ENCODE data around the gene ADARB1.
"Not testable (repeated sequence)": the region's sequence is repeated elsewhere in the genome, so short reads cannot be mapped to it uniquely, and the experiment has no call there.

Gene ADARB1

DNA sequence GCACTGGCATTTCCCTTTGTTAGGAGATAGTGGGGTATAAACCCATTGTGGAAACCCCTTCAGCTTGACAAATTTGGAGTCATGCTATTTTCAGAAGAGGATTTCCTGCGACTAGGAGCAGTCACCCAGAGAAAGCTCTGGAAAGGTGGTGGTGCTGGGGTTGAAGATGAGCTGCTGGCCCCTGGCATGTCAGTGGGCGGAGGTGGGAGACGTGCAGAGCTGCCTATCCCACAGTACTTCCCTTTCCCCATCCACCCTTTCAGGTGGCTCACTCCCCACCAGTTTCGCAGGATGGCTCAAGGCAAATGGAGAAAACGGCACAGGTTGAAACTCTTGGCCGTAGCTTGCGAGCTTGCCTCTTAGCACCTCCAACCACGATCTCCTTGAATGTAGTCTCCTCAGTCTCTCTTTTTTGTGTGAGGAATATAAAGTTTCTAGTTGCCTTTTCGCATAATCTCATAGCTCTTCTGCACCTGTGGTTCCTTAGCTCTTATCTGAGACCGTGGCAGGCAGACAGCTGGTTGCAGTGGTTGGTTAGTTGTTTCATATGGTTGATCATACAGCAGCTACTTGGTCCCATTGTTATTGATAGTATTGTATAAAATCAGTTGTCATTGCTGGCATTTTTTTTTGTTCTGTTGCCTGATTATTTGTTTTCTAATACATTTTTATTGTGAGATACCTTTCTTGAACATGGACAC is 48.2 kb downstream of the ADARB1 start:
- DNase-seq: no peak

DNA sequence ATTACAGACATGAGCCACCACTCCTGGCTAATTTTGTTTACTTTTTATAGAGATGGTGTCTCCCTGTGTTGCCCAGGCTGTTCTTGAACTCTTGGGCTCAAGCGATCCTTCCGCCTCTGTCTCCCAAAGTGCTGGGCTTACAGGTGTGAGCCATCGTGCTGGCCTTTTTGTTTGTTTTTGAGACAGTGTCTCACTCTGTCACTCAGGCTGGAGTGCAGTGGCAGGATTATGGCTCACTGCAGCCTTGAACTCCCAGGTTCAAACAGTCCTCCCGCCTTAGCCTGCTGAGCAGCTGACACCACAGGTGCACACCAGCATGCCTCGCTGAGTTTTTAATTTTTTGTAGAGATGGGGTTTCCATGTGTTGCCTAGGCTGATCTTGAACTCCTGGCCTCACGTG is 49.1 kb downstream of the ADARB1 start:
- no peak for DNase-seq

DNA sequence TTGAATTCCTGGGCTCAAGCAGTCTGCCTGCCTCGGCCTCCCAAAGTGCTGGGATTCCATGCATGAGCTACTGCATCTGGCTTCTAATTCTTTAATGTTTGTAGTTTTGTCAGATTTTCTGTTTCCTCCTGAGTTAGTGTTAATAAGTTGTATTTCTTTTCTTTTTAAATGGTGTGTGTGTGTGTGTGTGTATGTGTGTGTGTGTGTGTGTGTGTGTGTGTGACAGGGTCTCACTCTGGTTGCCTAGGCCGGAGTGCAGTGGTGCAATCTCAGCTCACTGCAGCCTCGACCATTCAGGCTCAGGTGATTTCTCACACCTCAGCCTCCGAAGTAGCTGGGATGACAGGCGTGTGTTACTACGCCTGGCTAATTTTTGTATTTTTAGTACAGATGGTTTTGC is 50.2 kb downstream of the ADARB1 start:
- DNase-seq: no peak

DNA sequence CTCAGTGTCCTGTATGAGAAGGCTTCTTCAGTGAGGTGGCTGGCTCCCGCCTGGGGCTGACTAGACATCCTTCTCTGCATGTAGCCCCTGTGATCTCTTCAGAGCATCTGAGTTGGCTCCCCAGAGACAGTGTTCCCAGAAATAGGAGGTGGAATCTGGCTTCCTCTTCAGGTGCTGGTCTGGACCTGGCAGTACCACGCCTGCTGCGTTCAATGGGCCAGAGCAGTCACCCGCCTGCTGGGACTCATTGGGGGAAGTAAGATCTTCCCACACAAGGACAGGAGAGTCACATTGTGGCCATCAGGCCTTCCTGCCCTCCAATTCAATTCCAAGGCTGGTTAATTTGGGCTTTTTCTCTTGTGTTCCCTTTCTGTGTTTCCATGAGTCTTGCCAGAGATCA is 51.0 kb downstream of the ADARB1 start:
- DNase-seq: no peak

DNA sequence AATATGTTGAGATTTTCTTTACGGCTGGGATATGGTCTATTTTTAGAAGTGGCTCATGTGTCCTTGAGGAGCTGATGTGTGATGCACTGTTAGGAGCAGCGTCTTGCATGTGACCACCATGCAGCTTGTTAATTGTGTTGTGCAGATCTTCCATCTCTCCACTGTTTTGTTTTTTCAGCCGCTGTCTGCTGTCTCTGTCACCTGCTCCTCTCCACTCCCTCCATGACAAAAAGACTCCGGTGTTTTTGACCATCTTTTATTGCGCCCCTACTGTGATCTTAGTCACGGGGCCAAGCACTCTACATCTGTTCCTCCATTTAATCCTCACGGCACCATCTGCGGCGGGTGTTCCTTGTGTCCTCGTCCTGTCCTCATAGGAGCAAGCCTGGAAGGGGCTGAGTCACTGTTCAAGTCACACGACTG is 51.8 kb downstream of the ADARB1 start:
- DNase-seq: no peak

DNA sequence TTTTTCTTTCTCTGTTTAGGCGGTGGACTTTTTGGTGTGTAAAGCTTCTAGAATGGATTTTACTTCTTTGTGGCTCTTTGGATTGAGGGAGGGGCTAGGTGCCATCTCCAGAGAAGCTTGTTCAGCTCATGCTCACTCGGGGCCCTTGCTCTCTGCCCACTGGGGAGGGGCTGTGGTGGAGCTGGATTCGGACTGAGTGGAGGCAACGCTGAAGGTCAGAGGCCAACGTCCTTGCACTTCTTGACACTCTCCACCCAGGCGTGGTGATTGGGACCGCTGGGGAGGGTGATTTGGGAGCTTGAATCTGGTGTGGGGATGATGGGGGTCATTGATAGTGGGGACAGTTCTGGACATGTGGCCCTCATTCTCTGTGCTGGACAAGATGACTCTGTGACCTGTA is 52.6 kb downstream of the ADARB1 start:
- no peak for DNase-seq

DNA sequence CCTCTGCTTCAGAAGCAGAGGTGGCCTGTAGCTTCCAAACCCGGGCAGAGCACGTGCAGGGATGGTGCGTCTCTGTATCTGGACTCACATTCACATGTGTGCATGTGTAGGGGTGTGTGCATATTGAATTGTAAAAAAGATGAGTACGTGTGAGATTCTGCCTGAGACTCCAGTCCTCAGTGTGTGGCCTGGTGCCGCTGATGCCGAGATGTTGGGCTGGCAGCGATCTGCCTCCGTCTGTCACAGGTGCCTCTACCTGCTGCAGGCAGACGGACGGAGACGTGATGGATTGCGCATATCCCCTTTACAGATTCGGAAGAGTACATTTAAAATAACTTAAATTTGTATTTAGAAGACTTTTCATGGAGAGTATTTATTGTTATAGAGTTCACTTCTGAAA is 53.6 kb downstream of the ADARB1 start:
- no peak for DNase-seq

DNA sequence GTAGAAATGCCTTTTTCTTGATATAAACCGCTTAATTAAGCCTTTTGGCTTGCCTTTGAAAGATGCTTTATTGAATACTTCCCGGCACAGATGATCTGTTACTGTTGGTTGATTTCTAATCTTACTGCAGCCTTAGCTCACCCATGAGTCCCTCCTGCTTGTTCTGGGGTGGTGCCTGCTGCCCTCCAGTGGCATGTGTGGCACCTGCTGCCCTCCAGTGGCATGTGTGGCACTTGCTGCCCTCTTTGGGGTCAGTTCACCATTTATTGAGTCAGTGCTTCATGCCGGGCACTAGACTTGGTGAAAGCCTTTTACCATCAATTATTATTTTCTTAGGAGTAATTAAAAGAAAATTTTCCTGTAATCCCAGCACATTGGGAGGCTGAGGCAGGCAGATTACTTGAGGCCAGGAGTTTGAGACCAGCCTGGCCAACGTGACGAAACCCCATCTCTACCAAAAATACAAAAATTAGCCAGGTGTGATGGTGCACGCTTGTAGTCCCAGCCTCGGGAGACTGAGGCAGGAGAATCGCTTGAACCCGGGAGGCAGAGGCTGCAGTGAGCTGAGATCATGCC is 54.3 kb downstream of the ADARB1 start:
- DNase-seq: no peak

DNA sequence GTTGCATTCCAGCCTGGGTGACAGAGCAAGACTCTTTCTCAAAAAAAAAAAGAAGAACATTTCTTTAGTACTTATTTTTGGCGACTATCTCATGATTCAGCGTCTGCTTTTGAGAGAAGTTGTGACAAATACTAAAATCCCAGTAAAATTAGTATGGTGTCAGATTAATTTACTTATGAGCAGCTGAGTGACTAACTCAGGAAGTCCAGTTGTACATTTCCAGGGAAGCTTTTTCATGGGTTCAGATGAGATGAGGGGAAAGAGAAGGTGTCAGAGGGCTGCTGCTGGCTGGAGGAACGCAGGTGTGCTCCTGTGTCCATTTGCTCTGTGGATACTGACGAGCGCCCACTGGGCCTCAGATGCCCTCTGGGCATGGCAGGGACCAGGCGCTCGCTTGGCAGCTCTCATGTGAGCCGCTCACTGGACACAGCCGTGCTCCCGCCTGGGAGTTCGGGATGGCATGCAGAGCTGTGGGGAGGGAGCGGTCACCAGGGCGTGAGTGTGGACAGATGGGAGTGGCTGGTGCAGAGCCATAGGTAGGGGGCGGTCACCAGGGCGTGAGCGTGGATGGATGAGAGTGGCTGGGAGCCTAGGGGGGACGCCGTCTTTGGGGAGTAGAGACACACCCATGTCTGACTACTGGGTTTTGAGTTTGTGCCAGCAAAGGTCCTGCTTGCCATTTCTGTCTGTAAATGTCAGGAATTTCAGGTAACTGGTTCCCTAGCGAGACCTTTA is 55.0 kb downstream of the ADARB1 start:
- DNase-seq: no peak

DNA sequence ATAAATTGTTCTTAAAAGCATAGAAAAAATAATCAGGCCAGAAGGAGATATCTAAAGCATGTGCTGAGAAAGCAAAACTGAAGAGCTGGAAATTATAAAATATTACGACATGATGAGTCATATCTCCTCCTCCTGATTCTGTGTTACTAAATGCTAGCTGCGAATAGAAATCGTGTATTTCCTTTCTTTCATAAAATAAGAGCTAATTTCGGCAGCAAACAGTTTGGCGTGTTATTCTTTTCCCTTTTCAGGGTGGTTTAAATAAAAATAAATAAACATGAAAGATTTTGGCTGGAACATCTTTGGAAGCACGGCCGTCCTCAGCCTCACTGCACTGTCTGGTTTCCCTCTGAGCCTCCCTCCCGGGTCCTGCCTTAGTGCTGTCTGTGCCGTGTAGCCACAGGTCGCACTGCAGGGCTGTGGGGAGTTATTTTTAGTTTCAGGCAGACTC is 56.0 kb downstream of the ADARB1 start:
- no peak for DNase-seq

DNA sequence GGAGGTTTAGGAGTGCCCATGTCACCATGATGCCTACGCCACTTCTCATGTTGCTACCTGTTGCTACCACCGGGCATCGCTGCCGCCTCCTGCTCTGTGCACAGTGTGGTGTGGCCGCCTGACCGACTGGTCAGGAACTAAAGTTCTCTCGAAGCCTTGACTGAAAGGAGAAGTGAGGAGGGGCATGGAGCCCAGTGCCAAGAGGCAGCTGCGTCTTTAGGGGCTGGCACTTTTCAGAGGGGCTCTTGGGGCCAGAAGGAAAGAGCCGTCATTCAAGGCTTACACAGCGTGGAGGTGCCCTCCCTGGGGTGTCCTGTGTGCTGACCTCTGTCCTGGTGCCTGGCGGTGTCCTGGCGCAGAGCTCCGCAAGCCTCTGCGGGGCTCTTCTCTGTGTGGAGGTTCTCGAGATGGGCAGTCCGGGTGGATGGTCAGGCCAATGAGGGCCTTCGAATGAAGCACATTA is 57.2 kb downstream of the ADARB1 start:
- DNase-seq: no peak

DNA sequence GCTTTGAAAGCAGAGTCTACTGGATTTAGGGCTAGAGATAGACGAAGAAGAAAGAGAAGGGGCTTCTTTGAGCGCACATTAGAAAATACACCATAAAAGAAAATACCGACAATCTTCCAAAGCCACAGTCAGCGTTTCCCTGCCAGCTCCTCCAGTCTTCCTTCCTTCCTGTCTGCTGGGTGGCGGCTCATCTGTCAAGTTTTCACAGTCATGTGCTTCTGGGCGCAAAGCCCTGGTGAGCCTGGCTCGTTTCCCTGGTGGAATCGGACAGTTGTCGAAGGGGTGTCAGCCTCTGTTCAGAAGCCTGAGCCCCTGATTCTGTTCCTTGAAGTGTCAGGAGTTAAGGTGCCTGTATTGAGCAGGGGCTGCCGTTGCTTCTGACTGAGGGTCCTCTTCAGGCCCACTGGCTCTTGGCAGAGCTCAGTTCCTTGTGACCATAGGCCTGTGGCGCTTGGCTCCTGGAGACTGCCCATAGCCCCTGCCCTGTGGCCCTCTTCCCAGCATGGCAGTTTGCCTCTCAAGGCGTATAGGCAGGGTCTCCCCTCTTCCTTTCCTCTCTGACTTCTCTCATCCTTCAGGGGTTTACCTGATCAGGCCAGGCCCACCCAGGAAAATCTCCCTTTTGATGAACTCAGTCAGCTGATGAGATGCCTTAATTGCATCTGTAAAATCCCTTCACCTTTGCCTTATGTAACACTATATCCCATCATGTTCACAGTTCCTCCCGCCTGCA is 58.6 kb downstream of the ADARB1 start:
- DNase-seq: no peak

DNA sequence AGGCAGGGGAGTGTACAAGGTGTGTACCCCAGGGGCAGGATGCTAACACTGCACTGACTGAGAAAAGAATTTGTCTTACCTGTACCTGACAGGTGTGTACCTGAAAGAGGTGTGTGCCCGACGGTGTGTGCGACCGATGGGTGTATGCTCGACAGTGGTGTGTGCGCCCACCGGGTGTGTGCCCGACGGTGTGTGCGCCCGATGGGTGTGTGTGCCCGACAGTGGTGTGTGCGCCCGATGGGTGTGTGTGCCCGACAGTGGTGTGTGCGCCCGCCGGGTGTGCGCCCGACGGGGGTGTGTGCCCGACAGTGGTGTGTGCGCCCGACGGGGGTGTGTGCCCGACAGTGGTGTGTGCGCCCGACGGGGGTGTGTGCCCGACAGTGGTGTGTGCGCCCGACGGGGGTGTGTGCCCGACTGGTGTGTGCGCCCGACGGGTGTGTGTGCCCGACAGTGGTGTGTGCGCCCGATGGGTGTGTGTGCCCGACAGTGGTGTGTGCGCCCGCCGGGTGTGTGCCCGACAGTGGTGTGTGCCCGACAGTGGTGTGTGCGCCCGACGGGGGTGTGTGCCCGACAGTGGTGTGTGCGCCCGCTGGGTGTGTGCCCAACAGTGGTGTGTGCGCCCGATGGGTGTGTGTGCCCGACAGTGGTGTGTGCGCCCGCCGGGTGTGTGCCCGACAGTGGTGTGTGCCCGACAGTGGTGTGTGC is 59.3 kb downstream of the ADARB1 start:
- not testable (repeated sequence) for DNase-seq

DNA sequence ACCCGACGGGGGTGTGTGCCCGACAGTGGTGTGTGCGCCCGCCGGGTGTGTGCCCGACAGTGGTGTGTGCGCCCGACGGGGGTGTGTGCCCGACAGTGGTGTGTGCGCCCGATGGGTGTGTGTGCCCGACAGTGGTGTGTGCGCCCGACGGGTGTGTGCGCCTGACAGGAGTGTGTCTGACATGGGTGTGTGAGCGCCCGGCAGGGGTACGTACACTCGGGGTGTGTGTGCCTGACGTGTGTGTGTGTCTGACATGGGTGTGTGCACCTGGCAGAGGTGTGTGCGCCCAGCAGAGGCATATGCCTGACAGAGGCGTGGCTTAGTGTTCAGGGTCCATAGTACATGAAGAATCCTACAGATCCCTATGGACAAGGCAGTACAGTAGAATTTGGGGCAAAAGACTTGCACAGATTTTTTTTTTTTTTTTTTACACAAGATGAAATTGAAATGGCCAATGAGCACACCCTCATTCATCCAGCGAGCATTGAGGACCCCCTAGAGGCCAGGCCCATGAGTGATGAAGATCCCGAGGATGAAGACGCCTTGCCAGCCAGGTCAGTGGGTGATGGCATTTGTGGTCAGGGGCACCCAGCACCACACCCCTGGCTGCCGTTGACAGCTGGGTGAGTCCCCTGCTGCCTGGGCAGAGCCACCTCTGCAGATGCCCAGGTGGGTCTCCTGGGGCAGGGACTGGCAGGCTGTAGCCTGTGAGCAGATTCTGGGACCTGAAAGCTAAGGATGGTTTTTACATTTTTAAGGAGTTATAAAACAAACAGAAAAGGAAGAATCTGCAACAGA is 60.1 kb downstream of the ADARB1 start:
- DNase-seq: no peak

DNA sequence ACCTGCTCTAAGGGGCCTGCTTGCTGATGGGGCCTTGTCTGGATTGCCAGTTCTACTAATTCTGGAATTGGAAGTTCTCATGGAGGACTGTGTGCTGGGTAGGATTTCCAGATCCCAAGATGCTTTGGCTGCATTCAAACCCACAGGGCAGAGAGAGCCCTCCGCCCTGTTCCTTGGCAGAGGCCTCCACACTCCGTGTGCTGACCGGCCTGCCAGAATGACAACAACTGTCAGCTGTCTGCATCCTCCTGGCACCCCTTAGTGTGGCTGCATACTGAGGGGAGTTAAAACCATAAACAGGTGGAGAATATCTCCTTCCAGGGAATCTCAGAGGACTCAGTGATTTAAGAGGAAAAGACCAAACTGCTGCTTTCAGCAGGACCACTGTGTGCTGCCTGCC is 60.7 kb downstream of the ADARB1 start:
- no peak for DNase-seq

DNA sequence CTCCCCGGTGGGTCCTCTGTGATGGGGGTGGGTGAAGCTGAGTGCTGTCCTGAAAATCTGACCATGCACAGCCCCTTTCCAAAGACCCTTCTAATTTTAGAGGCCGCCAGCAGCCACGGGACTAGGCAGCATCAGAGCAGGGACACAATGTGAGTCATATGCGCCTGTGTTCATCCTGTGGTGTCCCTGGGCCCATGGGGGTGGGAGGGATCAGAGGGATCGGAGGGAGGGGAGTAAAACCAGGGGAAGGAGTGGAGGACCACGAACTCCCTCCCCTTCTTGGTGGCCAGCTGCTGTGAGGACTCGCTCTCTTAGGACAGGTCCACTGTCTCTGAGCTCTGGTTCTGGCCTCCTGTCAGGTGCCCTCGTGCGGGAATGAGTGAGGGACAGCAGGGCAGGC is 61.5 kb downstream of the ADARB1 start:
- no peak for DNase-seq

DNA sequence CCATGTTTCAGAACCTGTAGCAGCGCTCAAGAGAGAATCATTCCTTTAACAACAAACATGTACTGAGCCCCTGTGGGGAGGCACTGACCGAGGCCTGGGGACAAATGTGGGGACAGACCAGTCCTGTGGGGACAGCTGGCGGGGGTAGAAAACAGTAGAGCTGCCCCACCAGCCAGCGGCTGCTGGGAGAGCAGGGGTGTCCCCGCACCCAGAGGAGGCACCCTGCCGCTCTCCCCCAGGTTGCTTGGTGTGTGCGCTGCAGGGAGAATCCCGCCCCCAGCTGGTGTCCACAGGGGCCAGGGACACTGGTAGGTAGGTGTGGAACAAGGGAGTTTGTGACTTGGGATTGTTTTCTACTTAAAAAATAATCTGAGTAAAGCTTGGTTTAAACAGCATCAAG is 62.1 kb downstream of the ADARB1 start:
- no peak for DNase-seq

DNA sequence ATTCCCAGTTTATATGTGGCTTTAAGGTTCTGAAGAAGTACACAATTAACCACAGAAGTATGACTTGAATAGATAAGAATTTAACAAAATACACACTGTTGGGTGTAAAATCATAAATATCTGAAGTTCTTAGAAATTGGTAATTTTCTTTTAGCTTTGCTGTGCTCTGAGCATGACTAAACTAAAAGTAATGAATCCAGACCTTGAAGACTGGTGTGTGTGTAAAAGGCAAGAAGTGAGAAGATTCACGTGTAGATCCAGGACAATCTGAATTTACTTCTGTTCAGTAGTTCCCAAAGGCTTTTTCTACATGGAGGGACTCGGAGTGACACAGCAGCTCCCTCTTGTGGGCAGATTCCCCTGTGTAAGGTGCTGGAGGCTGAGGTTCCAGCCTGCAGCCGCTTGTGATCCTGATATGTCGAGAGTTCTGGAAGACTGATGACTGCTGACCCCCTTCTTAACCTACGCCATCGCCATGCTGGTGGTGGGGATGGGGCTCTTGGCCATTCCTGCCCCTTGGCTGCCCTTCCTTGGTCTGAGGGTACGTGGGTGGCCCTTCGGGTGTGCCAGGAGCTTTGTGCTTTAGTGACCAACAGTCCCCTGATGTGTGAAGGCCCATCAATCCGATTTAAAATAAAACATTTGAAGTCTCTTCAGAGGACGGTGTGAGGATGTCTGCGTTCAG is 62.7 kb downstream of the ADARB1 start:
- DNase-seq: no peak

DNA sequence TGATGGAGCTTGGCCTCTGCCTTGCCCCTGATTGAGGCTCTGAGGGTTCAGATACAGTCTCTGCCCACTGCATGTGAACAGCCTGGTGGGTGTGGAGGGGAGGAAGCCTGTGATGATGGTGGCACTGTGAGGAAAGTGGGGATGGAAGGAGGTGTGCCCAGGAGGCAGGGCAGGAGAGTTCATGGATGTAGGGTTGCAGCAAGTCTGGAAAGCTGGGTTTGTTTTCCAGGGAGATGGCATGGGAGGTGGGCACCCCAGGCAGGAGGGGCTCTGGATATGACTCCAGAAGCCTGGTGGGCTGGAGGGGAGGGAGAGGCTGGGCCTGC is 63.2 kb downstream of the ADARB1 start:
- DNase-seq: no peak

DNA sequence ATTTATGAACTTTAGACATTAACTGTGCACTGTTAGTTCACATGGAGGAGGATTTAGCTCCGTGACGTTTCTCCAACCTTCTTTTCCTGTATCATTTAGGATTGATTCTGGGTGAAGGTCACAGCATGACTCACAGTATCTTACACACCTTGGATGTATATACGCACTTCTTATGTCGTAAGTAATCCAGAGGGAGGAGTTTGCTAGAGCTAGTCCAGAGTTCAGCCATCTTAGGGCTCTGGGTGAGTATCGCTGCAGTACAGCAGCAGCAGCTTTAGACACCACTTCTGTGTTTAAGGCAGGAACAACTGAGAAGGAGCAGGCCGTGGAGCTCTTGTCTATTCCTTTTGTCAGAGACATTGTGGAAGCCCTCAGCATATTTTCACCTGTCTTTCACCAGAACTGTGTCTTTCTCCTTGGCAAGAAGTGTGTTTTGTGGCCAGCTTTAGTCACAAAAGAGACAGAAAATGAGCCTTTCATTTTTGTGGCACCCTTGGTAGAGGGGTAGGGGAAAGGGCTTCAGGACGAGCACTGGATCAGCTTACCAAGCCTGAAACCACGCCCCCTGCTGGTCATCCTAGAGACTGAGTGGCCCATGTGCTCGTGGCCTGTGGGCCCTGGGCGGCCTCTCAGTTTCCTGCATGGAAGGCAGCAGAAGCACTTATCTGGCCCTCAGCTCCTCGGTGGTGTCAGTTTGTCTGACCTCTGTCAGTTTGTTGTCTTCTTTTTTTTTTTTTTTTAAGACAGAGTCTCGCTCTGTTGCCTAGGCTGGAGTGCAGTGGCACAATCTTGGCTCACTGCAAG is 64.0 kb downstream of the ADARB1 start:
- no peak for DNase-seq

DNA sequence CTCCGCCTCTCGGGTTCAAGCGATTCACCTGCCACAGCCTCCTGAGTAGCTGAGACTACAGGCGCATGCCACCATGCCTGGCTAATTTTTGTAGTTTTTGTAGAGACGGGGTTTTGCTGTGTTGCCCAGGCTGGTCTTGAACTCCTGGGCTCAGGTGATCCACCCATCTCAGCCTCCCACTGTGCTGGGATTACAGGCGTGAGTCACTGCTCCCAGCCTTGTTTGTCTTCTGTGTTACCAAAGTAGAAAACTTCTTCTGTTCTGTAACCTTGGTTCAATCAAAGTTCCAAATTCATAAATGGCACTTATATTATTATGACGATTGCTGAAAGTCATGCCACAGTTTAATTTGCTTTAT is 64.6 kb downstream of the ADARB1 start:
- DNase-seq: not testable (repeated sequence)

All from NCI-H2081 treated with DMSO at 0.1 percent for 48 hours (cell line).